ENCODE measurements around the gene GJD4.

- TF ChIP-seq CTCF (IDR thresholded peaks at IDR 0.05) (no peak), POLR2AphosphoS5 (IDR thresholded peaks at IDR 0.05) (no peak)
Measured at GRCh38 chr10:35570397-35570796, 34.7 kb upstream of the GJD4 start.
